Measurements from ENCODE around the gene TFAP2A. TPM values are rescaled to one million over a fixed set of nuclear protein-coding genes. Genes with fewer than 3 reads are reported as not detected.

TFAP2A gene
- total RNA-seq, 1 experiment from 2014 or later: 9.0 TPM

DNA sequence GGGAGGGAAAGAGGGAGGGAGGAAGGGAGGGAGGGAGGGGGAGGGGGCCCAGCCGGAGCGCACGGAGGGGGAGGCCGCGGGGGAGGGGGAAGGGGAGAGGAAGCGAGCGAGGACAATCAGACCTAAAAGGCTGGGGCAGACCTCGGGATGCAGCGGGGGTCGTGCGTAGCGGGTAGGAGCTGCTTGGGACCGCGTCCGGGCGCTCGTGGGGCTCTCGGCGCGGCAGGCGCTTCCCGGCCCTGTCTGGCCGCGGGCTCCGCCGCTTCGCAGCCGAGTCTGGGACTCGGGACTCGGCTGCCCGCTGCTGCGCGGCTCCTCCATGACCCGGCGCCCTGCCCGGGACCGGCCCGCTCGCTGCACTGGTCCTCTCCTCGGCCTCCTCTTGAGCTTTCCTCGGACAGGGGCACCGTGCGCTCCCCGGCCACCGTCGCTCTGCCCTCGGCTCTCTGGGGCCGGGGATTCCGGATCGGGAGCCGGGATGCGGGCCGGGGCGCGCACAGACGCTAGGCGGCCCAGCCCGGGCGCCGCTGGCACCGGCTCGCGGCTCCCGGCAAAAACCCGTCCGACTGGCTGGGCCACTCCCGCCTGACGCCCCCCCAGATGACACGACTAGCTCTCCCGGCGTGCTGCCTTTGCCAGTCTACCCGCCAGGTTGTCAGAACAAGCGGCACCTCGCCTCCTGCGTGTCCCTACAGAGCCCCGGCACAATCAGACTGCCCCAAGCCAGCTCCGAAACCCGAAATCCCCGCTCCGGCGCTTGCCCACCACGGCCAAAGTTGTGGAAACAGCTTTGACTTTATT is 2.2 kb downstream of the TFAP2A start:
- DNase-seq (ENCODE audit: low read depth): peak; percentile 49

DNA sequence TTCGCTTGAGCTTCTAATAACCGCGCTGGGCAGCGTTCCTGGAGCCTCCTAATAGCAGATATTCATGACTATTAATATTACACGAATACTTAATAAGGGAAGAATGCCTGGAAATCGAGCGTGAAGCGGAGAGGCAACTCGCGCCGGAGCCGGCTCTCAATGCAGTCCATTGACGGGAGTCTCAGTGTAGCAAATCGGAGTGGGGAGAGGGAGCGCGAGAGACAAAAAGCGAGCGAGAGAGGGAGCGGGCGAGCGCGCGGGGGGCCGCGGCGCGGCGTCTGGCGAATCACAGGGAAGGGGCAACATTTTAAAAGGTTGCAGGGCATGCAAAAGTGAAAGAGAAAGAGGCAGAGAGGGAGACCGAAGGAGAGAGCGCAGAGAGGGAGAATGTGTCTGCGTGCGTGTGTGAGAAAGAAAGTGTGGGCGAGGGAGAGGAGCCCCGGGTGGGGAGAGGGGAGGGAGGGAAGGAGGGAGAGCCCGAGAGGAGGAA is 2.9 kb downstream of the TFAP2A start:
- DNase-seq (ENCODE audit: low read depth): peak; percentile 99

DNA sequence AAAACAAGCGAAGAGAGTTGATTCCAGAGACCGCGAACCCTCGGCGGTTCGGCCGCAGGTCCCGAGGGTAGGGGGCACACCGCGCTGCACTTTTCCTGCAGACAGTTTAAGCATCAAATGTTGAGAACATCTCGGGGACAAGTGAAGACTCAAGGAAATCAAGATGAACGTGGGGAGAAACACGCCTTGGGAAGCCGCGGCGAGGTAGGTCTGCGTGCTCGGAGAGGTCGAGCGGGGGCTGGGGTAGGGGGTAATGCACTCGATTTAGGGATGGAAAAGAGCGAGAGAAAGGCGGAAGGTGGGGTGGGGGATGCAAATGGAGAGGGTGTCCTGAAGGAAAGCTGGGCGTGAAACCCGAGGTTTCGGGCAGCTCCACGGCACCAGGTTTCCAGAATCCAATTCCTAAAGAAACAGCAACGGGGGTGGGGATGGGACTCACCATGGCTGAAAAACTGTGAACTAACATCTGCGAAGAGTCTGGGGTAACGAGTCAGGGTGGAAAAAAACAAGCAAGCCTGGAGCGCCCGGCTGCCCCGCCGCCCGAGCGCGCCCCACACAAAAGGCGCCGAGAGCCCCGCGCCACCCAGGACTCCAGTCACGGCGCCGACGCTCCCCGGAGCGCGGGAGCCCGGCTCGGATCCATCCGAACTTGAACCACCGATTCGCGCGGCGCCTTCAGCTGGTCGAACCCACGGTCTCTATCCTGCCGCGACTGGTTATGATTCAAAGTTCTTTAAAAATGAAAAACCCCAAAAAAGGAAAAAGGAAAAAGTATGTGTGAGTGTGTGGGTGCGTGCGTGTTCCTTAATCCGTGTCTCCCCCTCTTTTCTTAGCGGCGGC is 3.5 kb downstream of the TFAP2A start:
- no peak for DNase-seq (ENCODE audit: low read depth)

DNA sequence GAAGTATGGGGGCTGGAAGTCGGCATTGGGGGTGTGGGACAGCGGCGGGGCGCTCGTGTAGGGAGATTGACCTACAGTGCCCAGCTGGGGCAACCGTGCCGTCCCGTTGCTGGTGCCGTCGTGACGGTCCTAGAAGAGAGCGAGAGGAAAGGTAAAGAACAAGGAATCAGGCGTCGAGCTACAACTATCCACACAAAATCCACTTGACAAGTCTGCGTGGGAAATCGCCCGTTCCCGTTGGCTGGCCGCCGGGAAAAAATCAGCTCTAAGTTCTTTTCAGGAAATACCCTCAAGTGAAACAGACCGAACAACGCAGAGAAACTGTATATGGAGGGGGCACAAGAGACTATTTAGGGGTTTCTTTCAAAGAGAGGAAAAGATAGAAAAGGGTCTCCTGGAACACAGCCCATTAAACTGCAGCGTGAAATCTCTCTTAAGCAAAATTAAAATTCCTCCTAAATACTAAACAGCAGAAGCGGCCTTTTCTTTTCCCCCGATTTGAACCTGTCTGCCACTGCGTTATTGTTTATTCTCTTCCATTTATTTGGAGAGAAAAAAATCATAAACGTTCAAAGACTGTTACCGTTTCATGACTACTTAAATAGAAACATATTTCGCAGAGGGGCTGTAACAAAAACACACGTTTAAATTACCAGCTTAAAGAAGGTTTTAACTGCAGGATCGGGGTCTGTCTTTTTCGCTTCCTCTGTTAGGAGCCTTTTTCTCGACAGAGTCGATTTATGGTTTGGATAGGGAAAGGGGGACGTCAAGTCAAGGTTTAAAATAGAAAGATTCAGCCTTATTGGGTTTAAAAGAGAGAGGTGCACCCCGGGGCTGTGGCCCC is 4.4 kb downstream of the TFAP2A start:
- DNase-seq (ENCODE audit: low read depth): peak; percentile 31

DNA sequence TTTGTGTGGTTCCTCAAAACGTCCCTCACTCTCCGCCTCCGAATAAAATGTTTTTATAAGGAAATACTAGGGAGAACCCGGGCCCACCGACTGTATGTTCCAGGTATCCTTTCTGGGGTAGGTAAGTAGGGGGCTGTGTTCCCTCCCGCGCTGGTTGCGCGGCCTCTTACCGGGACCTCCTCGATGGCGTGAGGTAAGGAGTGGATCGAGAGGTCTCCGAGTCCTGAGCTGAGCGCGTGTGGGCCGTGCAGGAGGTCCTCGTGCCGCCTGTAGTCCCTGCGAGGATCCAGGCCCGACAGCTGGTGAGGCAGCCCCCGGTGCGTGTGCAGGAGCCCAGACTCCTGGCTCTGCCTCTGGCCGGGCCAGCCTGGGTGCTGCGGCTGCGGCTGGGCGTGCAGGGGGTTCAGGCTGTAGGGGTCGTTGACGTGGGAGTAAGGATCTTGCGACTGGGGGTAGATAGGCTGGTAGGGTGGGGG is 5.1 kb downstream of the TFAP2A start:
- peak; percentile 40 for DNase-seq (ENCODE audit: low read depth)

DNA sequence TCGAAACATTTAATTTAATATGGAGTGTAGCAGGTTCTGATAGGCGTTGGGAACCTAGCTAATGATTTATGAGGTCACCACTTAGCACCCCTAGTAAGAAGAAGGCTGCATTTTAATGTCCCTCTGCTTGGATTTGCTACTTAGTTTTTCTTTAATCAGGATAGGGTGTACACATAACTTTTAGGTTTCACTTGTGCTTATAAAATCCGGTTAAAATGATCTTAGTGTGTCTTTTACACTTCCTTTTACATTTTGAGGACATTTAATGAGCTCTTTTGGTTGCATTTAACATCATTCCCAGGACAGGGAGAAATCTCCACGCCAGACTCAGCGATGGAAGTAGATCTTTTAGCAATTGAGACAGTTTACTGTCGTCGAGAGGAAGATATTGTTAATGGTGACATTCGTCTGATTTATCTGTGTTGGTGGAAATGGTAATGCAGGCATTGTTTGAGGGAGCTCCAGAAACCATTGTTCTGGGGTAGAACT is 5.6 kb downstream of the TFAP2A start:
- DNase-seq (ENCODE audit: low read depth): no peak

DNA sequence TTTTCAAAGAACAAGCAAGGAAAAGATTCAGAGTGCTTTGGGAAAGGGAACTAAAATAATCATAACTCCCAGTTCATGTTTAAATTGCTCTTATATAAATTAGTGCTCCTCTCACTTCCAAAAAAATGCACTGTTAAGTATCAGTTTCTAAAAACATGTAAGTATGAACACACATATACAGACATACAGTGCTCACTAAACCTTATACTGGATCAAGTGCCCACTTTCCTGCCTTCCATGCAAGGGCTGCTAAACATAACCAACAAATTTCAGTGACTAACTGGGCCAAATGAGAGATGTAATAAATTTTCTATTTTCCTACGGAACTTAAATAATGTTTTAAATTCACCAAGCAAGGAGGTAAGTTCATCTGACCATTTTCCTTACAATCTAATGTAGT is 6.4 kb downstream of the TFAP2A start:
- no peak for DNase-seq (ENCODE audit: low read depth)

DNA sequence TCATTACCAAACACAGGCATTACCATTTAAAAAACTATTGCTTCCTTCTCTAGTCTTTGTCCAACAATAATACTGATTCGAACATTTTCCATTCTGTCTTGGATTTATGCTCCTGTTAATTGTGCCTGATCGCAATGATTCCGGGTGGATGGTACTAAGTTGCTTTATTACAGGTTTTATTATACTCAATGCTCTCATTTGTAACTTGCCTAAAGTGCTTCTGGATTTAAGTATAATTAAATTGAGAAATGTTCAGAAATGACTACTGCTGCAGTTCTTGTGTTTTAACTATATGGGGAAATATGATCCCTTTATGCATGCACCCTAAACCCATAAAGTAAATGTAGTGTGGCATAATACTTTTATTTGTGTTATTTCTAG is 7.2 kb downstream of the TFAP2A start:
- no peak for DNase-seq (ENCODE audit: low read depth)

DNA sequence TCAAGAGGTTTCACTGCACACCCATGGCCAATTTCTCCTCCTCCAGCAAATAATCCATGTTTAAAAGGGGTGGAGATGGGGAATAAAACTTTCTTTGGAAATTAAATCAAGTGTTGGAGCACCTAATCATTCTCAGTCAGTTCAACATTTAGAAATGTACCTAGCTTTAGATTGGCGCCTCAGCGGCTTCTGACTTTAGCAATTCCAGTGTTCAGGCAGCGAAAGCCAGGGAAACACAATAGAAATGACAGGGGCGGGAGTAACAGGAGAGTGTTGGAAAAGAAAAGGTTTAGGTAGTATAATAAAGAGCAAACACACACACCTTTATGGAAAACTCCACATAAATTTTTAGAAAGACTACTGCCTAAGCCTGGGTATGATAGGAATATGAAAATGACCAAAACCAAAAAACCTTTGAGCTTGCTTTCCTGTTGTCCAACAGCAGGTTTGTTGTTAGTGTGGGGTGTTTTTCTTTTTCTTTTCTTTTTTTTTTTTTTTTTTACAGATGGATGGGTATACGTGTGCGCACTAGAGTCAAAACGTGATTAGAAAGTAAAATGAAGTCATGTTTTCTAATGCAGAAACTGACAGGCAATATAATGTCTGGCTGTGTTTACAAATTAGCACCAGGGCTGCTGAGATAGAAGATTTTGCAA is 7.7 kb downstream of the TFAP2A start:
- no peak for DNase-seq (ENCODE audit: low read depth)

DNA sequence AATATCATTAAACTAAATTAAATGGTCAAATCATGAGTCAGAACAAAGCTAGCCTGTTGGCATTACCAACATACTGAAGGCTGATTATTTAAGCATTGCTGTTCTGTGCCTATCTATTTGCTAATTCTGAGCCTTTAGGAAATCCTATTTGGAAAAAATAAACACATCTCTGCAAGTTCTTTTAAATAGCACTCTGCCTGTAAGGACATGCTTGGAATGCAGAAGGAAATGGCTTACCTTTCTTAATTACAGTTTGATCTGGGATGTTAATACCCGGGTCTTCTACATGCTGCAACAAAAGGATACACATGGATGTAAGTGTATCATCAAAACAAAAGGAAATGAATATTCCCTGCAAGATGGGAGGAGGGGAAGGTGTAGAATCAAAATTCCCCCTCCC is 8.3 kb downstream of the TFAP2A start:
- no peak for DNase-seq (ENCODE audit: low read depth)

DNA sequence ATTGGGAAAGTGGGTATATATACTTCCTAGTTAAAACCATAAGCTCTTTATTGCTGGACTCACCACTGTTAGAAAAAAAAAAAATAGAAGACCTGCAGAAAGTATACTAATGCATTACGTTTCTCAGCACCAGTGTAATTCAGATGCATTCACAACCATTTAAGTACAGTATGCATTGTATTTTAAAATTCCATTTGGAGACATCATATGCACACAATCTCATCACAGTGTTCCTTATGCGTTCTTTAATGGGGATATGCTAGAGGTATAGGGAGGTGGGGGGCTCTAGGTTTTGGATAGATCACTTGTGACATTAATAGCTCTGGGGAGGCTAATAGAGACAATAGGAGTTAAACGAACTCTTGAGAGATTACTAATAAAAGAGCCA is 9.4 kb downstream of the TFAP2A start:
- DNase-seq (ENCODE audit: low read depth): no peak

DNA sequence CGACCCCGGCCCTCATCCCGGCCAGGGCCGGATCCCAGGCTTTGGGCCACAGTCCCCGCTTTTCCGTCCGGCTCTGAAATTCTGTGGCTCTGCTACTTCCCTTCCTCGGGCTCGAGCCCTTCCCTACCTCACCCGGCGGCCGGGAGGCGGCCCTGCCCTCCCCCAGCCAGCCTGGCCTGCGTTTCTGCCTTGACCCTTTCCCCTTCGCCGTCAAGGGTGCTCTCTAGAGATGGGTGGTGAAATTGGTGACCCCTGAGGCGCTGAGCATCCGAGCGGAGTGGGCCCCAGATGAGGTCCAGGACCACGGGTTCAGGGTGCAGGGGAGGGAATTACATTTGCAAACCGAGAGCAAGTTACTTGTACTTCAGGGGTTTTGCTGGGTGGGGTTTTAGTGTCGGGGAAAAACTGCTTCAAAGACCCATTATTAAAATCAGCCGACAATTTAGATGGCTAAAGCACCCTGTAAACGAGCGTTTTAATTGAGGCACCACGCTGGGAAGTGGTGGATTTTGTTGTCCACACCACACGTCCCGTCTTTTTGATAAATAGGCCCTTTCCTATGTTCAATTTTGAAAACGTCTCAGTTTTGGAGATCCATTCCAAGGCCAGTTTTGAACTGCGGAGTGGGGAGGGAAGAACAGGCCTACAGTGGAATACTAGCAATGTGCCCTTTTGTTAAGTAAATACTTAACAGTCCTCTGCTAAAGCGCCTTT is 9.9 kb downstream of the TFAP2A start:
- no peak for DNase-seq (ENCODE audit: low read depth)

DNA sequence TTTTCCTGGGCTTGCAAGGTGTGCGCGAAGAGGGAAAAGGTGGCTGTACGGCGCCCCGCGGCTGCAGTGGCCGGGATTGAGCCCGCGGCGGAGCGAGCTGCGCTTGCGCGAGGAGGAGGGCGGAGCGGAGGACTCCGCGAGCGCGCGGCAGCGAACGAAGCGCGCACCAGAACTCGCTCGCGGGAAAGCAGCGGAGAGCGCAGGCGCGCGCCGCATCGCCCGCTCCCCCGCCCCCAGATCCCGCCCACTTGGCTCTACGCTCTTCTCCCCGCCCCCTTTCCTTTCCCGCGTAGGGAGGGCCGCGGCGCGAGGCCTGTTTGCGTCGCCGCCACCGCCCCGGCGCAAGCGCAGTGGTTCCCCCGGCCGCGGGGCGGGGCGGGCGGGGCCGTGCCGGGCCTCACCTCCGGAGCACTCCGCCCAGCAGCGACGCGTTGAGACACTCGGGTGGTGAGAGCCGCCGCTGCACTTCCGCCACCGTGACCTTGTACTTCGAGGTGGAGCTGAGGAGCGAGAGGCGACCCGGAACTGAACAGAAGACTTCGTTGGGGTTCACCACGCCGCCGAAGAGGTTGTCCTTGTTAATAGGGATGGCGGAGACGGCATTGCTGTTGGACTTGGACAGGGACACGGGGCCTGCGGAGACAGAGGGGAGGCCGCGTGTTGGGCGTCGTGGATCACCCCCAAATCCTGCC is 10.6 kb downstream of the TFAP2A start:
- DNase-seq (ENCODE audit: low read depth): peak; percentile 97

DNA sequence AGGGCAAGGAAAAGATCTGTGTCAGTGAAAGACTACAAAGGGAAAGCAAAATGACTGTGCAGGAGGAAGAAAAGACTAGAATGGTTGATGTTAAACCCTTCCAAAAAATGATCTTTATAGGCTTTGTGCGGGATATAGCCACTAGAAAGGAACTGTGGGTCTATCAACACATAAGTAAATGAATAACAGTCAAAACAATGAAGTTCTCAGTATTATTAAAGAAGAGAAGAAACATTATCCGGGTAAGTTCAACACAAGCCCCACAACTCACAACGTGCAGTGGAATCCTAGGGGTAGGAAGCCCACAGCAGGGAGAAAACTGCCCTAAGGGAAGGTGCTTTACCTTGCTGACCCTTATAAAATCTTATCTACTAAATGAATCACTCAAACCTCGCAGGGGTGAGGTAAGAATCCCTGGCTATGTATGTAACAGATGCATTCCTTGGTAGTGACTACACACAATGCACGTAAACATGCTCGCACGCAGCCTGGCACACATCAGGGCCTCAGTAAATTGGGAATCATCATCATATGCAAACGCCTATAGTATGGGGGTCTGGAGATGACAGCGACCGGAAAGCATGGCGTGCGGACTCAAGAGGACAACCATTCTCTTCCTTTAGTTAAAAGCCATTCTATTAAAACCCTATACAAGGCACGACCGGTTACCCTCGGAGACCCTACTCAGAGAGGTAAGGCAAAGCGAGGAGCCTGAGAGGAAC is 11.3 kb downstream of the TFAP2A start:
- peak; percentile 93 for DNase-seq (ENCODE audit: low read depth)

DNA sequence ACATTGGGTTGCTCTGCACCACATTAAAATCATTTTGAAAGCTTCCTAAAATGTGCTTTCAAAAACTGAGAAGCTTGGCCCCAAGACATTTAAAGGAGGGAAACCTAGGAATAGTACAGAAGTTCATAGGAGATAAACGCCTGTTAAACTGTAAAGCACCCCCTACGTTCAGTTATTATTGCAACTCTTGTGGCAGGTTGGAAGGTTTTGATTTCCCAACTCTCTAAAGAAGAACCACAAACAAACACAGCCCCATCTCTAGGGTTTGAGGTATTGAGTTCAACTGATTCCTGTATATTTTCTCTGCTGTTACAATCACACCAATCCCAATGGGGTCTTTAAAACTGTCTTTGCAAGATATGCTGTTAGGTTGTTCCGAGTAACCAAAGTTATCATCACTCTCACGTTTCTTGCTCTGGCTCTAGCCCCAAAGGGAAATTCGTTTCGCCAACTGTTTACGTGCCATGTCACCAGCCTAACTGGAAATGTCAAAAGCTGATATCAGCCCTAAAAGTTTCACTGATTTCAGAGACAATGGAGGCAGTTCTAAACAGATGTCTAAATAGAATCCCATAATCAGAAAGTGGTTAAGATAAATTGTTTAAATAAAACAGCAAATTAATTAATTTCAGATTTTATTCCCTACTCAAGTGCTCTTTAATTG is 12.1 kb downstream of the TFAP2A start:
- no peak for DNase-seq (ENCODE audit: low read depth)

DNA sequence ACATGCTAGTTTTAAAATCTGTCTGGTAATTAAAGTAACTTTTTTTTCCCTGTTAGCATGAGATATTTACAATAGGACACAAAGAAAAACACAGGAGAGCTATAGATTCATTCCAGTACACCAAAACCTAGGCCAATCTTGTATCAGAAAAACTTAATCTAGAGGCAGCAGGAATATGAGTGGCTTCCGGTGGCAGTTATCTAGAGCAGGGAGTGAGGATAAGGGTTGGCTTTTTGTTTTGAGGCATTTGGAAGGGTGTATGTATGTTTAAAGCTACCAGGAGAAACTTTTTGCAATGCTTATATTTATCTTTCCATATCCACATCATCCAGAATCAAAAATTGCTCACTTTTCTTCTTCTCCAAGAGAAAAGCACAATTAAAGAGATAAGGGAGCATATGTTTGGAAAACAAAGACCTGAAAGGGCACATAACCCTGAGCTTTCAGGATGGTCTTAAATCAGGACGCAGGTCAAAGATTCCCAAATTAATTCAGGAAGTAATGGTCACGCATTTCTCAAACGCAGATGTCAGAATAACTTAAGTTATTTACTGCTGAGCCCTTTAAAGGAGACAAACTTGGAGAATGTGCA is 13.1 kb downstream of the TFAP2A start:
- no peak for DNase-seq (ENCODE audit: low read depth)

DNA sequence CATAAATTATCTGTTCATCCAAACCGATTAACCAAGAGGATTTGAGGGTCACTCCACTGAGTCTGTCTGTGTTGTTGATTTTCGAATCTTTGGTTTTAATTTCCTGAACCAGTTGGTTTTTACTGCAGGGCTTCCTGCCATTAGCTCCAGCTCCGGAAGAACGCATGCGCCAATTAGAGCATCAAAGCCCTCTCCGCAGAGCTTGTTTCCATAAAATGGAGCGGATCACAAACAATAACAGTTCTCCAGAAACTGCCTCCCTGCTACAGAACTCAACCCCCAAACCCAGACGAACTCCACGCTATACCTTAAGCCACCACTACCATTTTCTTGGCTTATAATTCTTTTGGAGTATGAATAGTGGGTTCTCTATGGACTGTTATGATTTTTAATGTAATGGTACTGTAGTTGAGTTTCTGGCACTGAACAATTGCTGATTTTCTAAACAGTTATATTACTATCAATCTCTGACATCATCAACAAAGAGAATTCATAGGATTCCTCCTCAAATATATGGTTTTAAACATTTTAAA is 13.8 kb downstream of the TFAP2A start:
- DNase-seq (ENCODE audit: low read depth): peak; percentile 43

DNA sequence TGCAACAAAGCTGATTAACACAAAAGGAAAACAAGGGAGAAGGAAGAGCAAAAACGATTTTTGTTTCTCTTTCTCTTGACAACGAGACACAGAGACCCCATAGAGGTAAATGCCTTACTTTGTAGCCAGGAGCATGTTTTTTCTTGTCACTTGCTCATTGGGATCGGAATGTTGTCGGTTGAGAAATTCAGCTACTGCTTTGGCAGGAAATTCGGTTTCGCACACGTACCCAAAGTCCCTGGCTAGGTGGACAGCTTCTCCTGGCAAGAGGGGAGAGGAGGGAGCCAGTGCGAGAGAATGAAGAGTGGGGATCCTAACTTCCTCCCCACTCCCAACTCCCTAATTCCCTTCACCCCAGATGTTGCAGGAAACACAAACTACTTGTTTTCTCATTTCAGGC is 14.5 kb downstream of the TFAP2A start:
- DNase-seq (ENCODE audit: low read depth): peak; percentile 60

All from RPMI7951 (cell line).